Stimulated activated CD4-positive, alpha-beta T cell treated with anti-CD3 and anti-CD28 coated beads, Interleukin-1b, Interleukin-23, amount 100 ng/mL, for 4 hours (primary cell): ENCODE measurements around the gene PRKAR2A.
"Not testable (repeated sequence)": the region's sequence is repeated elsewhere in the genome, so short reads cannot be mapped to it uniquely, and the experiment has no call there.

Source experiments
- DNase-seq, 2 donors: peaks; one replicate each; pipeline ENCODE4 v3.0.0-alpha.2; 2020; ENCODE audit warnings: low read depth in 2 of 2

Gene PRKAR2A

DNA sequence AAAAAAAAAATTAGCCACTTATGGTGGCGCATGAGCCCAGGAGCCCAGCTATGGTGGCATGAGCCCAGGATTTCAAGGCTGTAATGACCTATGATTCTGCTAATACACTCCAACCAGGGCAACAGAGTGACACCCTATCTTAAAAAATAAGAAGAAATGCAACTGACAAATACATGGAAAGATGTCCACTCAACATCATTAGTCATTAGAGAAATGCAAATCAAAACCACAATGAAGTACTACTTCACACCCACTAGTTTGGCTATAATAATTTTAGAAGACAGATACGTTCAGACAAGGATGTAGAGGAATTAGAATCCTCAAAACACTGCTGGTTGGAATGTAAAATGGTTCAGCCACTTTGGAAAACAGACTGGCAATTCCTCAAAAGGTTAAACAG, 10.5 kb downstream of the PRKAR2A start:
- DNase-seq: no peak

DNA sequence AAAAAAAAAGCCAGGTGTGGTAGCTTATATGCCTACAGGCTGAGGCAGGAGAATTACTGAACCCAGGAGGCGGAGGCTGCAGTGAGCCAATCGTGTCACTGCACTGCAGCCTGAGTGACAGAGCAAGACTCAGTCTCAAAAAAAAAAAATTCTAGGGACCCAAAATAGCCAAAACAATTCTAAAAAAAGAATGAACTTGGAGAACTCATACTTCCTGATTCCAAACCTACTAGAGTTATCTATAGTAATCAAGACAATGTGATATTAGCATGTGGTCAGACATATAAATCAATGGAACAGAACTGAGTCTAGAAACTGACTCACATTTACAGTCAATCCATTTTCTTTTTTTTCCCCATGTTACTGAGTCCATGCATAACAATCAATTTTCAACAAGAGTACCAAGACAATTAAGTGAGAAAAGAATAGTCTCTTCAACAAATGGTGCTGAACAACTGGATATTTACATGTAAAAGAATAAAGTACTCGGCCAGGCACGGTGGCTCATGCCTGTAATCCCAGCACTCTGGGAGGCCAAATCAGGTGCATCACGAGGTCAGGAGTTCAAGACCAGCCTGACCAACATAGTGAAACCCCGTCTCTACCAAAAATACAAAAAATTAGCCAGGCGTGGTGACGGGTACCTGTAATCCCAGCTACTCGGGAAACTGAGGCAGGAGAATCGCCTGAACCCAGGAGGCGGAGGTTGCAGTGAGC, 11.9 kb downstream of the PRKAR2A start:
- no peak for DNase-seq

DNA sequence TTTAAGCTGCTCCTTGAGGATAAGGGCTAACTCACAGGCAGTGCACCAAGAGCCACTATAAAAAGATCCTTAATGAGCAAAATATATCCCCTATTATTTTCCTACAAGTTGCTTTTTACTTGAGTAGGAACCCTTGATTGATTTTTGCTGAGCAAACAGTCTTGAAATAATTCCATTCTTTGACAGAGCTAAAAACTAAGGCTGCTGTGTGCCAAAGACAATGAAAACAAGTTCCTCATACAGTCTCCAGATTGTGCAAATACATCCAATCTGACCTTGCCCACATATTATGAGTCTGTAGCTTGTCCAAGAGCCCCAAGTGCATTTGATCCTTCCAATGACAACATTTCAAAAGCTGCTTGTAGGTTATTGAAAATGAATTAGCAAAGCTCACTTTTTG, 15.0 kb downstream of the PRKAR2A start:
- no peak for DNase-seq

DNA sequence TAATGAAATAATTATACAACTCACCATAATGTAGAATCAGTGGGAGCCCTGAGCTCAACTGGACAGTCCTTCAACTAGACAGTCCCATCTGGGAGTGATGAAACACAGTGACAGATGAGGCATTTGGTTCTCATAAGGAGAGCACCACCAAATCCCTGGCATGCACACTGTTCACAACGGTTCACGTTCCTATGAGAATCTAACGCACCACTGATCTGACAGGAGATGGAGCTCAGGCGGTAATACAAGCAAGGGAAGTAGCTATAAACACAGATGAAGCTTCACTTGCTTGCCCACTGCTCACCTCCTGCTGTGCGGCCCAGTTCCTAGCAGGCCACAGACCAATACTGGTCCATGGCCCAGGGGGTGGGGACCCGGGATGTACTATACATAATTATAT, 17.0 kb downstream of the PRKAR2A start:
- DNase-seq: no peak

DNA sequence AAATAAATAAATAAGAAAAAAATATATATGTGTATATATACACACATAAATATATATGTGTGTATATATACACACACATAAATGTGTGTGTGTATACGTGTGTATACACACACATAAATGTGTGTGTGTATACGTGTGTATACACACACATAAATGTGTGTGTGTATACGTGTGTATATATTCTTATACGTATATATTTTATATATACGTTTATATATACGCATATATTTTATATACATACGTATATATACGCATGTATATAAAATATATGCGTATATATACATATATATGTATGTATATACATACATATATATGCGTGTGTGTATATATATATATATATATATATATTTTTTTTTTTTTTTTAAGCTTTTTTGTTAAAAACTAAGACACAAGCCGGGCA, 18.1 kb downstream of the PRKAR2A start:
- DNase-seq: not testable (repeated sequence)

DNA sequence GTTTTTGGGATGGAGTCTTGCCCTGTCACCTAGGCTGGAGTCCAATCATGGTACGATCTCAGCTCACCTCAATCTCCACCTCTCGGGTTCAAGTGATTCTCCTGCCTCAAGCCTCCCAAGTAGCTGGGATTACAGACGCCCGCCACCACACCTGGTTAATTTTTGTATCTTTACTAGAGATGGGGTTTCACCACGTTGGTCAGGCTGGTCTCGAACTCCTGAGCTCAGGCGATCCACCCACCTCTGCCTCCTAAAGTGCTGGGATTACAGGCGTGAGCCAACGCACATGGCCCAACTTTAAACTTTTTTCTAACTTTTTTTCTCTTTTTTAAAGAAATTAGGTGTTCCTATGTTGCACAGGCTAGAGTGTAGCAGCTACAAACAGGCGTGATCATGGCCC, 19.8 kb downstream of the PRKAR2A start:
- DNase-seq: not testable (repeated sequence)

DNA sequence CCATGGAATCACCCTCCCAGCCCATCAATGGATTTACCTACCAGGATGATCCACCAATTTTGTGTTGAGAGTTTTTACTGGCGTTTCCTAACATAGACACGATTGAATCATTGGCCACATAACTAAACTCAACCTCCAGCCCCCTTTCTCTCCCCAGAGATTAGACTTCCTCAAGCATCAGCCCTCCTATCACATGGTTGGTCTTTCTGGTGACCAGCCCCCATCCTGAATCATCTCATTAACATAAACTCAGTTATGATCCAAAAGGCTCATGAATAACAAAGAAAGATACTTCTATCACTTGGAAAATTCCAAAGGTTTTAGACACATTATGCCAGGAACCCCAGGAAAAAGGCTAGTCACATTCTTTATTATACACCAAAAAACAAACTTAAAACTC, 21.2 kb downstream of the PRKAR2A start:
- no peak for DNase-seq

DNA sequence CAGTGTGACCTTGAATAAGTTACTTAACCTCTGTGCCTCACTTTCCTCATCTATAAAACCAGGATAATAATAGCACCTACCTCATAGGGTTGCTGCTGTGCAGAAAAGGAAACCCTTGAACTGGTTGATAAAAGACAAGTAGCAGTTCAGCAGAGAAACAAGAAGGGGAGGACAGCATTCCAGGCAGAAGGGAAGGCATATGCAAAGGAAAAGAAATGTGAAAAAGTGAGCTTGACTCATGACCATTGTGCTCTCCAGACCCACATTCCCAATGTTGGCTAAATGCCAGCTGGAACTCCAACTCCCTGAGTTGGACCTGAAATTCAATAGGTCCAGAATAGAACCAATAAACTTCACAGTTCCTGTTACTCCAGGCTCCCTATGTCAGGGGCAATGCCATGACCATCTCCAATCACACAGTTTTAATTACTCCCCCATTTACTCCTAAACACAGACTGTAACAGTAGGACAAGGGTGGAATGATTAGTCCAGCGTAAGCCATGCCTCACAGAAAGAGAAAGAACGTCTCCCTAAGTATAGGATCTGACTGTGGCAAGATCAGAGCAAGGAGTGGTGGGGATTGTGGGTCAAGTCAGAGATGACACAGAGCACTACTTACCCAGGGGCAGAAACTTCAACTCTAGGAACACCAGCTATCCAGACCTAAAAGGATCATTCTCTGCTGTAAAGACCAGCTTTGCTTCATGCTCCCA, 26.9 kb downstream of the PRKAR2A start:
- no peak for DNase-seq

DNA sequence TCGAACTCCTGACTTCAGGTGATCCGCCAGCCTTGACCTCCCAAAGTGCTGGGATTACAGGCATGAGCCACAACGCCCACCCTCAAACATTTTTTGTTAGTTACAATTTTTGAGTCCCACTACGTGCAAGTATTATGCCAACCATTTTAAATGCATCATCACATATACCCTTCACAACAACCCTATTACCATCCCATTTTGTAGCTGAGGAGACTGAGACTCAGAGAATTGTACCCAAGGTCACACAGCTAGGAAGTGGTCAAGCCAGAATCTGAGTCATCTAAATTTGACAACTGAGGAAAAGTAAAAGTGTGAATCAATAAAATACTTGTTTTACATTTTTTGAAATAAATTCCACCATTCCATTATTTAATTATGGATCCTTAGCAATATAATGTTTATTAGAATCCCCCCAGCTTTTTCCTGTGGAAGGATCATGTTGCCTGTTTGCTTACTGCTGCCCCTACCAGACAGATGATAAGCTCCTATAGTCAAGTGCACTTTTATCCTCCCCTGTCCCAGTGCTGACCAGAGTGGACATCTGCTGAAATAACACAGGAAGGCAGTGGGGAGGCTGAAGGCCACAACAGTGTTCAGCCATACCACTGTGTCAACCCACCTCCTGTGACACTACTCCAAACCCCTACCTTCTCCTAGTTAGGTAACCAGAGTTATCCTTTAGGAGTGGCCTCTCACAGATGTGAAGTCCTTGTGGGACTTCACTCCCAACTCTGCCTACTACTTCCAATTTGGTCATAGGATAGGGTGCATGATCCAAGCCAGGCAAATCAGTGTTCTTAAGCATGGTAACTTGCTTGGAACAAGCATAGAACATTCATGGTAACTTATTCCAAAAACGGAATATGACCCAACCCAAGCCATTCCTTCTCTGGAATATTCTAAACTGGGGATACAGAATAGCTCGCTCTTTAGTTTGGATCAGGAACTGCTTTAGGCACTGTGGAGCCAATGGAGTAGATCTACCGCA, 28.1 kb downstream of the PRKAR2A start:
- no peak for DNase-seq

DNA sequence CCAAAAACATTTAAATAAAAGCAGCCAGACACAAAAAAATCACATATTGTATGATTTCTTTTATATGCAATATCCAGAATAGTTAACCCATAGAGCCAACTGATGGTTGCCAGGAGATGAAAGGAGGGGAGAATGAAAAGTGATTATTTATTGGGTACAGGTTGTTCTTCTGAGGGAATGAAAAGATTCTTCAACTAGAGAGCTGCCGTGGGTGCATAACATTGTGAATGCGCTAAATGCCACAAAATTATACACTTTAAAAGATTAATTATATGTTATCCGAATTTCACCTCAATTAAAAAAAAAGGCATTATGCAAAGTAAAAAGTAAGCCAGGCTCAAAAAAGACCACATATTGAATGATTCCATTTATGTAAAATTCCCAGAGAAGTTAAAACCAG, 36.1 kb downstream of the PRKAR2A start:
- no peak for DNase-seq

DNA sequence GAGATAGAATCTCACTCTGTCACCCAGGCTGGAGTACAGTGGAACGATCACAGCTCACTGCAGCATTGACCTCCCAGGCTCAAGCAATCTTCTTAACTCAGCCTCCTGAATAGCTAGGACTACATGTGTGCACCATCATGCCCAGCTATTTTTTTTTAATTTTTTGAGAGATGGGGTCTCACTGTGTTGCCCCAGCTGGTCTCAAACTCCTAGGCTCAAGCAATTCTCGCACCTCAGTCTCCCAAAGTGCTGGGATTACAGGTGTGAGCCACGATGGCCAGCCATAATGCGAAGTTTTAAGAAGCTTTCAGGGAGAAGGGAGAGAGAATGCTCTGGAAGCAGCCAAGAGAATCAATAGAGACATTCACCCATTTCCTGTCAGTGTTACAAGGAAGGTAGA, 42.7 kb downstream of the PRKAR2A start:
- no peak for DNase-seq

DNA sequence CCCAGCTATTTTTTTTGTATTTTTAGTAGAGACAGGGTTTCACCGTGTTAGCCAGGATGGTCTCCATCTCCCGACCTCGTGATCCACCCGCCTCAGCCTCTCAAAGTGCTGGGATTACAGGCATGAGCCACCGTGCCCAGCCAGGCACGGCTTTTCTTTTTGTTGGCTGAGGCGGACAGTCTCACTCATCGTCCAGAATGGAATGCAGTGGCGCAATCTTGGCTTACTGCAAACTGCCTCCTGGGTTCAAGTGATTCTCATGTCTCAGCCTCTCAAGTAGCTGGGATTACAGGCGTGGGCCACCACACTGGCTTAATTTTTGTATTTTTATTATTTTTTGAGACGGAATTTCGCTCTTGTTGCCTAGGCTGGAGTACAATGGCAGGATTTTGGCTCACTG, 46.8 kb downstream of the PRKAR2A start:
- not testable (repeated sequence) for DNase-seq

DNA sequence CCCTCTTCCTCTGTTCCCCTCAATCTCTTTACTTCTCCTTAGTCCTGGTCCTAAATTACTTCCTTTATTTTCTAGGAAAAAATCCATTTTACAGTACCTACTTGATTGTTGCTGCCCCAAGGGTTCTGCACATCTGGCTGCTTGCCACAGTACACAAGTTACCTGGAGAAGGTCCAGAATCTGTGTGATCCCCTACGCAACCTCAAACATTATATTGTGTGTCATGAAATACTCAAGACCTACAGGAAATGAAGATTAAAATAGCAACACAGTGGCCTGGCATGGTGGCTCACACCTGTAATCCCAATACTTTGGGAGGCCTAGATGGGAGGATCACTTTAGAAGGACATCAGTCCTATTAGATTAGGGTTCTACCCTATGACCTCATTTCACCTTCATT, 48.7 kb downstream of the PRKAR2A start:
- DNase-seq: no peak

DNA sequence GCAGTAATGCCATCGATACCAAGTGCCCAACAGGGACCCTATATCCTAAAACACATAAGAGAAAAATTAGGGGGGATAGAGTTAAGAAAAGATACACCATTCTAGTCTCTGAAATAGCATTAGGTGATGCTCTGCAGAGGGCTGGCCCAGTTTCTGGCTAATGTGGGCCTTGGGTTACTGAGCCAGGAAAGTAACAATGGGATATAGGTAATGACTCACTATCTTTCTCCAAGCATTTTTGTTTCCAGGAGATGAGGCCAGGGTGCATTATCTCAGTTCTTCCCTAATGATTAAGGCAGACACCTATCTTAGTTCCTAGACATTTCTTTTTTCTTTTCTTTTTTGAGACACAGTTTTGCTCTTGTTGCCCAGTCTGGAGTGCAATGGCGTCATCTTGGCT, 50.0 kb downstream of the PRKAR2A start:
- no peak for DNase-seq

DNA sequence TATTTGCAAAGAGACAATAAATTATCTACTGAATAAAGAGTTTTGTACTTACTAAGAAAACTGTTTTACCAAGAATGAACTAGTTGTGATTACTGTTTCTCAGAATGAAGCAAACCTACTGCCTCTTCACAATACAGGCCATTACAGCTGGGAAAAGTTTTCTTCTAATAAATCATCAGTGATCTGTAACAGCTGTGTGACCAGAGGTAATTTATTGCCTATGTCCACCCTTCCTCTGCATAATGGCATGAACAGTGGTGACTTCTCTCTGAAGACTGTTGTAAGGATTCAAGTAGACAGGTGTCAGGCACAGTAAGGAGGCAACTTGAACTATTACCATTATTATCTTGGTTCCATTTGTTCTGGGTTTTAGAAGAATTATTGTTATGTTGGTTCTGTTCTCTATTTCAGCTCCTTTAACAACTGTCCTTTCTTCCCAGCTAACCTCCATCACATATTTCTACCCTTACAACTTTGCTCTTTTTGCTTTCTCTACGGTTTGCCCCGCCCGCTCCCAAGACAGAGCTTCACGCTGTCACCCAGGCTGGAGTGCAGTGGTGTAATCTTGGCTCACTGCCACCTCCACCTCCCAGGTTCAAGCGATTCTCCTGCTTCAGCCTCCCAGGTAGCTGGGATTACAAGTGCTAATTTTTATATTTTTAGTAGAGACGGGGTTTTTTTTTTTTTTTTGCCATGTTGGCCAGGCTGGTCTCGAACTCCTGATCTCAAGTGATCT, 51.5 kb downstream of the PRKAR2A start:
- no peak for DNase-seq

DNA sequence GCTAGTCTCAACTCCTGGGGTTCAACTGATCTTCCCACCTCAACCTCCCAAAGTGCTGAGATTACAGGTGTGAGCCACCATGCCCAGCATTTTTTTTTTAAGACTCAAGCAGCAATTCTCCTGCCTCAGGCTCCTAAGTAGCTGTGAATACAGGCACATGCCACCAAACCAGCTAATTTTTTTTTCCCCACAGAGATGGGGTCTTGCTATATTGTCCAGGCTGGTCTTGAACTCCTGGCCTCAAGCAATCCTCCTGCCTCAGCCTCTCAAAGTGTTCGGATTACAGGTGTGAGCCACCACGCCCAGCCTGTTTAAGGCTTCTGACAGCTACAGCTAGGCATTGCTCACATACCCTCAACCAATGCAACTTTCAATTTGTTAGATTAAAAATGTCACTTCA, 54.2 kb downstream of the PRKAR2A start:
- DNase-seq: not testable (repeated sequence)

DNA sequence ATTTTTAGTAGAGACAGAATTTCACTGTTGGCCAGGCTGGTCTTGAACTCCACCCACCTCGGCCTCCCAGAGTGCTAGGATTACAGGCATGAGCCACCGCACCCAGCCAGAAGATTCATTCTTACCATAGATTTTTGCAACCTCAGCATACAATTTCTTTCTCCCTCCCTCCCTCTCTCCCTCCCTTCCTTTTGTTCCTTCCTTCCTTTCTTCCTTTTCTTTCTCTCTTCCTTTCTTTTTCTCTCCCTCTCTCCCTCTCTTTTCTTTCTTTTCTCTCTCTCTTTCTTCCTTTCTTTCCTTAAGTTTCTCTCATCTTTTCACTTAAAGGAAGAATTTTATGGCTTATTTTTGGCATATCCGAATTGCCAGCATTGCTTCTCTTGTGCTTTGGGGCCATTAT, 58.0 kb downstream of the PRKAR2A start:
- no peak for DNase-seq

DNA sequence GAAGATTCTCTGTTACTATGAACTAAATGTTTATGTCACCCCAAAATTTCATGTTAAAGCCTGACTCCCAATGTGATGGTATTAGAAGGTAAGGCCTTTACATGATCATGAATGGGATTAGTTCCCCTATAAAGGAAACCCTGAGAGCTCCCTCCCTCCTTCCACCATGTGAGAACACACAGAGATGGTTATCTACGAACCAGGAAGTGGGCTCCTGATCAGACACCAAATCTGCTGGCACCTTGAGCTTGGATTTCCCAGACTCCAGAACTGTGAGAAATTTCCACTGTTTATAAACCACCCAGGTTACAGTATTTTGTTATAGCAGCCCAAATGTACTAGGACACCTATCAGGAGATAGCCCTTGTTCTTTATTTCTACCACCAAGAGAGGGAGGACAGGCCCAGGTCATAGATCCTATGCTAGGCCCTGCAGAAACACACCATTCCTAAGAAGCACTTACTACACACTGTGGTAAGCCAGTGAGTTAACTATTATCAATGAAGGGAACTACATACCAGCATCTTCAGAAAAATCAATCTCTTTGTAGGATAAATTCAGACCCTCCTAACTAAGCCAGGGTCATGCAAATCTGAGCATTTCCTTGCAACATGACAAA, 59.0 kb downstream of the PRKAR2A start:
- DNase-seq: no peak

DNA sequence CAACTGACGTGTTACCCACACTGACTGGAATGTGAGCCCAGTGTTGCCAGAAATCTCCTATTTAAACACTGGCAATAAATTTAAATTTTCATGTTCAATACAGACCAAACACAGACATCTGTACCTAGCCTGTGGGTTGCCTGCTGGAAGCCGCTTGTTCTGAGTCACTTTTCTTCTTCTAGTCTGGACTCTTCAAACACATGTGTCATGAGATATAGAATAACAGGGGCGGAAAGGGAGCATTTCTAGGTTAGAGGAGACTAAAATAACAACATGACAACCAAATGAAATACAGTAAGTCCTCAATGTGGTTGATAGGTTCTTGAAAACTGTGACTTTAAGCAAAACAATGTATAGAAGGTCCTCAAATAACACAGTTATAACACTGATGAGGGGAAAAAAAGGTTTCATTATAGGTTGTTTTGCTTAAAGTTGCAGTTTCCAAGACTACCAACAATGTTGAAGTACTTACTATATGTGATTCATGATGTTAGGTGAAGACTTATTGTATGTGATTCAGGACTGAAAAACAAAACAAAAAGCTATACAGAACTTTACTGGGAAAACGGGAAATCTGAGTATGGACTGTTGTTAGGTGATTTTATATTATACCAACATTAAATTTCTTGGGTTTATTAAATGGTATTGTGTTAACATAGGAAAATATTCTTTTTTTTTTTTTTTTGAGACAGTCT, 63.1 kb downstream of the PRKAR2A start:
- no peak for DNase-seq

DNA sequence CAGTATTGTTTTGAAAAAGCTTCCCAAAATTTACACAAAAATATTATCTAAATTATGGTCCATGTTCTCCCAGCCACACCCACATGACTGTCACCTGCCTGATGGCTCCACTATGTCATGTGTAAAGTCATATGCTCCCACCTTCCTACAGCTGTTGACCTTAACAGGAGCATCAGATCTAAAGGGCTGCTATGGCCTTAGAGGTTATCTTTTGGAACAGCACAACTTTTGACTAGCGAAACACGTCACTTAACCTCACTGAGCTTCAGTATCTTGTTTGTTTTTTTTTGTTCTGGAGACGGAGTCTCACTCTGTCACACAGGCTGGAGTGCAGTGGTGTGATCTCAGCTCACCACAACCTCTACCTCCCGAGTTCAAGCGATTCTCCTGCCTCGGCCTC, 64.4 kb downstream of the PRKAR2A start:
- no peak for DNase-seq

DNA sequence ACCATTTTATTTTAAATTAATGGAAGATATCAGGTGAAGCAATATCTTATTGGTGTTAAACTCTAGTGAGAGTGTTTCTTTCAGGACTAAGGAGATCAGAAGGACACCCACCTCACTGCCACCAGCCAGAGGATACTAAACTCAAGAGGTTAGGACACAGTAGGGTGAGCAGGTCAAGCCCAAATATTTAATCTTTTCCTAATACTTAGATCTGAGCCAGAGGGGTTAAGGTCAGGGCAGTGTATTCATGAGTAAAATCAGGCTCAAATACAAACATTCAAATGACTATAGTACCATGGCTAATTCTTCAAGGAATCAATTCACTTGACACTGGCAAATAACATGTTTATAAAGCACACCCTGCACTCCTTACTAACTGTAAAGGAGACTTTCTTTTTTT, 65.6 kb downstream of the PRKAR2A start:
- DNase-seq: no peak
